CD14-positive monocyte (primary cell): ENCODE data around the gene JARID2. TPM values are rescaled to one million over a fixed set of nuclear protein-coding genes. Genes with fewer than 3 reads are reported as not detected.

ENCODE experiments used
- DNase-seq, 3 donors: peaks; one replicate each; pipeline ENCODE4 v3.0.0-alpha.2; 2011 to 2022
- H2AFZ ChIP-seq: 2 replicates; pipeline ENCODE4 v1.6.0; 2012; ENCODE audit warnings: mild to moderate bottlenecking, low read depth, low read length, inconsistent platforms; ENCODE audit not compliant: insufficient read depth, poor library complexity, severe bottlenecking
- H3K27ac ChIP-seq, 2 donors: 1 replicate in 1 of 2; 2 replicates in 1 of 2; pipeline ENCODE4 v1.5.1; 2012 to 2013; ENCODE audit warnings: low read length in 2 of 2, control low read depth in 1 of 2, inconsistent platforms in 1 of 2, low read depth in 1 of 2, mild to moderate bottlenecking in 1 of 2
- H3K27me3 ChIP-seq, 2 donors: one replicate each; pipeline versions ENCODE4 v1.6.0 to v1.6.1; 2011 to 2013; ENCODE audit warnings: low read length in 2 of 2; ENCODE audit not compliant: control insufficient read depth in 2 of 2, insufficient read depth in 2 of 2
- H3K36me3 ChIP-seq, 2 donors: replicated peaks in 1 of 2; 1 replicate in 1 of 2; 2 replicates in 1 of 2; pipeline versions ENCODE4 v1.5.1 to v1.6.1; 2012 to 2013; ENCODE audit warnings: low read length in 2 of 2, control low read depth in 1 of 2, inconsistent platforms in 1 of 2, mild to moderate bottlenecking in 1 of 2; ENCODE audit not compliant: insufficient read depth in 2 of 2, control insufficient read depth in 1 of 2
- H3K4me1 ChIP-seq, 2 donors: 1 replicate in 1 of 2; 2 replicates in 1 of 2; pipeline versions ENCODE4 v1.5.1 to v1.6.1; 2012 to 2013; ENCODE audit warnings: low read length in 2 of 2, control low read depth in 1 of 2, inconsistent platforms in 1 of 2, mild to moderate bottlenecking in 1 of 2, moderate library complexity in 1 of 2; ENCODE audit not compliant: insufficient read depth in 2 of 2, control insufficient read depth in 1 of 2
- H3K4me2 ChIP-seq: replicated peaks from 2 replicates; pipeline ENCODE3; 2012; ENCODE audit warnings: low read length, moderate library complexity, mild to moderate bottlenecking; ENCODE audit not compliant: poor library complexity, severe bottlenecking; ENCODE audit errors: extremely low read depth
- H3K4me3 ChIP-seq, 3 experiments: fragments of 200-600 bp in 1 of 3; sonication (generic) in 1 of 3; replicated peaks in 1 of 3; 1 replicate in 2 of 3; 2 replicates in 1 of 3; pipeline ENCODE4 v1.5.1; 2011 to 2013; ENCODE audit warnings: low read length in 3 of 3, mild to moderate bottlenecking in 3 of 3, control low read depth in 2 of 3, low read depth in 2 of 3, inconsistent platforms in 1 of 3, moderate library complexity in 1 of 3
- H3K79me2 ChIP-seq: 2 replicates; pipeline ENCODE4 v1.6.0; 2012; ENCODE audit warnings: mild to moderate bottlenecking, control low read depth, inconsistent platforms, low read length, moderate library complexity; ENCODE audit not compliant: insufficient read depth
- H3K9ac ChIP-seq: 2 replicates; pipeline ENCODE4 v1.6.0; 2017; ENCODE audit warnings: low read length, mild to moderate bottlenecking; ENCODE audit not compliant: insufficient read depth, poor library complexity, severe bottlenecking
- H3K9me3 ChIP-seq, 2 donors: replicated peaks in 1 of 2; 1 replicate in 1 of 2; 2 replicates in 1 of 2; pipeline versions ENCODE4 v1.5.1 to v1.6.1; 2012 to 2013; ENCODE audit warnings: low read length in 2 of 2, control low read depth in 1 of 2; ENCODE audit not compliant: control insufficient read depth in 1 of 2, insufficient read depth in 1 of 2
- H4K20me1 ChIP-seq: 2 replicates; pipeline ENCODE4 v1.6.0; 2012; ENCODE audit warnings: mild to moderate bottlenecking, low read length, control low read depth, moderate library complexity; ENCODE audit not compliant: insufficient read depth
- H3K27ac Mint-ChIP-seq, 7 donors: one replicate each; pipeline ENCODE4 v1.8.0; 2020; ENCODE audit warnings: mild to moderate bottlenecking in 7 of 7, mixed read lengths in 7 of 7, moderate library complexity in 6 of 7, inconsistent platforms in 2 of 7
- H3K27me3 Mint-ChIP-seq, 3 donors: one replicate each; pipeline ENCODE4 v1.8.0; 2021 to 2022; ENCODE audit warnings: low read depth in 3 of 3, mild to moderate bottlenecking in 3 of 3, mixed read lengths in 3 of 3, moderate library complexity in 3 of 3, inconsistent platforms in 1 of 3
- H3K36me3 Mint-ChIP-seq, 2 donors: one replicate each; pipeline ENCODE4 v1.8.0; 2020; ENCODE audit warnings: mixed read lengths in 2 of 2, inconsistent platforms in 1 of 2, mild to moderate bottlenecking in 1 of 2
- H3K4me1 Mint-ChIP-seq: one replicate; pipeline ENCODE4 v1.8.0; 2020; ENCODE audit warnings: mild to moderate bottlenecking, mixed read lengths
- H3K4me3 Mint-ChIP-seq, 2 donors: one replicate each; pipeline ENCODE4 v1.8.0; 2020; ENCODE audit warnings: mild to moderate bottlenecking in 2 of 2, mixed read lengths in 2 of 2, moderate library complexity in 1 of 2
- H3K9me3 Mint-ChIP-seq, 7 donors: one replicate each; pipeline ENCODE4 v1.8.0; 2020 to 2022; ENCODE audit warnings: mixed read lengths in 7 of 7, mild to moderate bottlenecking in 6 of 7, moderate library complexity in 6 of 7, inconsistent platforms in 2 of 7
- CTCF ChIP-seq: fragments of 200-600 bp; IDR thresholded peaks from one replicate; pipeline ENCODE4 v1.8.0; 2022; ENCODE audit warnings: antibody characterized with exemption, mild to moderate bottlenecking
- WGBS: methylation state at CpG from one replicate; pipeline ENCODE4 v1.1.5; 2013; ENCODE audit warnings: missing lambda C conversion rate; ENCODE audit not compliant: insufficient coverage; 5-methylcytosine and 5-hydroxymethylcytosine counted together
- intact Hi-C, 2 donors: fragments of 100-400 bp; cut with micrococcal nuclease; formaldehyde crosslinking; loops; one replicate each; pipeline versions ENCODE4 v1.15.0 to v1.15.1; 2023
- polyA plus RNA-seq, 3 donors: library from polyadenylated mRNA; depleted of rRNA in 1 of 3; unstranded in 2 of 3; stranded (reverse) in 1 of 3; fragments of 300-500 nt in 2 of 3; fragments of >200 nt in 1 of 3; fragmentation: Illumina TruSeq in 2 of 3; gene quantifications; 1 replicate in 2 of 3; 2 replicates in 1 of 3; pipeline ENCODE4 v1.2.3, GENCODE V29; 2012 to 2021

JARID2 gene
- polyA plus RNA-seq, 3 donors, result 6.8 to 17.5 (median 12.5) TPM

DNA sequence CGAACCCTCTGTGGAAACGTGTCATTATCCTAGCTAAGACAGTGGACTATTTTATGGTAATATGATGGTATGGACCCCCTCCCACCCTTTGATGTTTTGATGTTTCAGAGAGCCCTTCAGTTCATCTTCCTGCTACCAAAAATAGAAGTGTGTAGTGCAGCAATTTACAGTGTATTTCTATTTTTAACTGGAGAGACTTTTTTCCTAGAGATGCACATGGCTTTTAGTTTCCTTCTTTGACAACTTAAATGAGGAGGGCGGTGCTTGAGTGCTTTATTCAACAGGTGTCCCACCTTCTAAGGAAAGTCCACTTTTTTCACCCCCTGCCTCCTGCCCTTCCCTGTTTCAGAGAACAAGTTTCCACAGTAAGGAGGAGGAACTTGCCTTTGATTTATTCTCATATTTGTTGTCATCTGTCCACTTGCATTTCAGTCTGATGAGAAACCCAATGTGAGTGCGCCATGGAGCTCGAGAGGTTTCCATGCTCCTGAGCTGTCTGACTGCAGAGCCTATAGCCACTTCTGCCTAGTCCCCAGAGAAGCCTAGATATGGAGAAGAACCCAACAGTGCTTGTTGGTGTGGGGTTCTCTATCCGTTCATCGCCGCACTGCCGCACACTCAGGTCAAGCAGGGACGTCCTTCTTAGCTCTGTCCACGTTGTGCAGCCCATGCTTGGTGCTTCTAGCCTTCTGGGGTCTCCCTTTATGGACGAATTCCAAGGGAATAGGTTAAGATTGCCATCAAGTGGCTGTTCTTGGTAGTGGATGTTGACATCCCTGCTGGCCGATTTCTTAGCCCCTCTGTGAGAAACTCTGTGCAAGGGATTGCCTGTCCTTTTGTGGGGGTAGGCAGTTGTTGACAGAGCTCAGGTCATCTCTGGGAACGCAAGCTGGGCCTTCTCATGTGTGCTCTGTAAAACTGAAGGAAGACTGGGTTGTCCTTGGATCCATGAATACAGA lies 144.2 kb downstream of the JARID2 start:
- TF ChIP-seq CTCF, result peak; percentile 41
- no peaks in the 10 kb centered on the region for H3K27me3 ChIP-seq
- H3K4me1 Mint-ChIP-seq, result peaks cover 68% of the 10 kb centered on the region
- peaks cover 0 to 7% of the 10 kb centered on the region in 2 donors for H3K36me3 ChIP-seq
- peak in 1 of 3 donors; percentile 30 for DNase-seq
- no peaks in the 10 kb centered on the region for H3K9me3 Mint-ChIP-seq
- peaks cover 26 to 59% of the 10 kb centered on the region in 2 donors for H3K36me3 Mint-ChIP-seq
- H3K79me2 ChIP-seq, result peaks cover 100% of the 10 kb centered on the region
- peak overlapping the region; percentile 6 to 71 for H3K27ac ChIP-seq
- no peak overlapping the region for H2AFZ ChIP-seq
- 32% methylated on average over 11 of the region's 14 CpGs for WGBS
- intact Hi-C loops, result loop anchor here in 1 of 2 donors (2.0 kb wide), 1 partner anchor 15 kb away; no protein-coding TSS in a partner anchor
- peaks cover 21 to 28% of the 10 kb centered on the region in 2 donors for H3K4me1 ChIP-seq
- no peaks in the 10 kb centered on the region for H3K9me3 ChIP-seq
- no peak overlapping the region for H3K4me3 ChIP-seq
- H3K27ac Mint-ChIP-seq, result peak overlapping the region; percentile 36 to 77 (median 67)
- peak overlapping the region; percentile 6 for H3K4me2 ChIP-seq
- H3K27me3 Mint-ChIP-seq, result no peaks in the 10 kb centered on the region
- H4K20me1 ChIP-seq, result peaks cover 99% of the 10 kb centered on the region
- H3K9ac ChIP-seq, result no peak overlapping the region
- peak overlapping the region in 1 of 2 donors; percentile 40 for H3K4me3 Mint-ChIP-seq

- Mint-ChIP-seq H3K9me3 (no peaks in the 10 kb centered on the region), H3K27me3 (no peaks in the 10 kb centered on the region), H3K27ac (peak overlapping the region in 6 of 7 donors; percentile 3 to 85 (median 74)), H3K36me3 (peaks cover 29 to 54% of the 10 kb centered on the region in 2 donors), H3K4me3 (no peak overlapping the region), H3K4me1 (peaks cover 57% of the 10 kb centered on the region)
- WGBS, result no CpG with 5 or more reads among the region's 1 CpG
- Histone ChIP-seq H3K4me1 (peaks cover 21 to 28% of the 10 kb centered on the region in 2 donors), H3K9me3 (no peaks in the 10 kb centered on the region), H3K36me3 (peaks cover 0 to 7% of the 10 kb centered on the region in 2 donors), H3K4me2 (no peak overlapping the region), H3K9ac (no peak overlapping the region), H3K27me3 (no peaks in the 10 kb centered on the region), H3K79me2 (peaks cover 100% of the 10 kb centered on the region), H3K27ac (peak overlapping the region in 1 of 2 donors; percentile 71), H2AFZ (no peak overlapping the region), H3K4me3 (no peak overlapping the region), H4K20me1 (peaks cover 99% of the 10 kb centered on the region)
- intact Hi-C loops, result no loop called here
- no peak for TF ChIP-seq CTCF
- DNase-seq, result no peak
These were observed 145.6 kb downstream of the JARID2 start for GRCh38 chr6:15391500-15391899.
